CMK (cell line): ENCODE data around the gene CD180.

Experiments
- DNase-seq: peaks from one replicate; pipeline ENCODE4 v3.0.0-alpha.2; 2010; ENCODE audit warnings: low read depth

CD180 gene

GRCh38 chr5:67211926-67212325, 15.3 kb upstream of the CD180 start:
- no peak for DNase-seq

GRCh38 chr5:67209141-67209771, 12.7 kb upstream of the CD180 start:
- no peak for DNase-seq

DNA sequence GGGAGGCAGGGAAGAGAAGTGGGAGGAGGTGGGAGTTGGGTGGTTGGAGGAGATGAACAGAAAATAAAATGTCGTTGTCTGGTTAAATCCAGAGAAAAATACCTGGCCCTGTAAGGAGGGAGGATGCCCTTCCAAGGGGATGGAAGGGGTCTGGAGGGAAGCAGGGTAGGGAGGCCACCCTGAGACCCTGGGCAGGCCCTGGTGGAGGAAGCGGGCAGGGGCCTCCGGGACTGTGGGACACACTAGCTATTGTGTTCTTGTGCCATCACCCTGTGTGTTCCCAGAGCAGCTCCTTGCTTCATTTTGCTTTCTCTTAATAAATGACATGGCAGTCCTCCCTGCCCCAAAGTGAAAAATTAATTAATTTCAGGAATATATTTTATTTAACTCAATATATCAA, 11.8 kb upstream of the CD180 start:
- DNase-seq = no peak

DNA sequence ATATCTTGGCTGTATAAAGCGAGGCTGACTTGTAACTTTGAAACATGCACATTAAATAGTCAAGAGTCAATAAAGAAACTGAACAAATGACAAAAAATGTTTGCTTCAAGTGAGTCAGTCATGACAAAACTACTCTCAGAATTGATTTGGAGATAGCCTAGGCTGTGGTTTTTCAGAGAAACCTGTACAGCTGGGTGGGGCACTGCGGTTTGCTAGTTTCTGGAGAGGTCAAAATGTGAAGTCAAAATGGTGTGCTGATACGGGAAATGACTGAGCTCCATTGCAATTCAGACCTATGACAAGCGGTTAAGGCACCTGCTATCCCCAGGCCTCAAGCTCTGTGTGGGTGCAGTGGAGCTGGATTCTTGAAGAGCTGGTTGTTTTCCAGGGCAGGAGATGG, 10.3 kb upstream of the CD180 start:
- no peak for DNase-seq

- DNase-seq = no peak
Observed at GRCh38 chr5:67206461-67206860, 9.9 kb upstream of the CD180 start.

GRCh38 chr5:67205981-67206380, 9.4 kb upstream of the CD180 start:
- no peak for DNase-seq

DNA sequence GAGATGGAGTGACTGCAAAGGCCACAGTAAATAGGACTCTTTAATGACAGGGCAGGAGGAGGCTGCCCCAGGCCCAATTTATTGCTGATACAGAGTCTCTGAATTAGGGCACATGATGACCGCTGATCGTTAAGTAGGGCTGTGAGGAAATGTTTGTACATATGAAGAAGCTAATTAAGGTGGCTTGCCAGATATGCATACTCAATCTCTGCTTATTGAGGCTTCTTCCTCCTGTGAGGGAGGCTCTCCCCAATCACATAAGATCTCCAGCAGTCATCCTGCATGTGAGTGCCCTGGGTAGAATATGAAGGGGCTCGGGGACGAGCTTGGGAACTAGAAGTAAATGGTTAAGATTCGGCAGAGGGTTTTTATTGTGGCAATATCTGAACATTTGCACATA, 8.2 kb upstream of the CD180 start:
- no peak for DNase-seq

GRCh38 chr5:67203701-67204074, 7.1 kb upstream of the CD180 start:
- no peak for DNase-seq

- no peak for DNase-seq
Observed at GRCh38 chr5:67202828-67203227, 6.2 kb upstream of the CD180 start.

DNA sequence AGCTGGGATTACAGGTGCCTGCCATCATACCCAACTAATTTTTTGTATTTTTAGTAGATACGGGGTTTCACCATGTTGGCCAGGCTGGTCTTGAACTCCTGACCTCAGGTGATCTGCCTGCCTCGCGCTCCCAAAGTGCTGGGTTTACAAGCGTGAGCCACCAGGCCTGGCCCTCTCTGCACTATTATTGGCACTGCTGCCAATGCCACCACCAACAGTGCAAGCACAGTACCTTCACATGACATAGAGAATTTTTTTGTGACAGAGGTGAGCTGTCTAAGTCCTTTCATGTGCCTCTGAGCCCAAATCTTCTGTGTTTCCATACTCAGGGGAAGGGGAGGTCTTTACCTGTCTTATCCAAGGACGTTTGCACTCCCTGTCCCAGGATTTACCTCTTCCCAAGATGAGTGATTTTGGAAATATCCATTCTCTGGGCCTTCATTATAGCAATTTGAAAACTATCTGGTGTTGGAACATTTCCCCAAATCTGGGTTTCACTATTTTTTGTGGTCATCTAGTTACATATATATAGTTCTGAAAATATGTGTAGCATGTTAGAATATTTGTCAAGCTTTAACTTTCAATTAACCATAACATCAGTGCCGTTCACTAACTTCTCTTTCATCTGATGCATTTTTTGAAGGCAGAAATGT, 5.4 kb upstream of the CD180 start:
- DNase-seq = no peak

GRCh38 chr5:67200809-67201562, 4.4 kb upstream of the CD180 start:
- no peak for DNase-seq

GRCh38 chr5:67199859-67200258, 3.3 kb upstream of the CD180 start:
- DNase-seq = no peak

DNA sequence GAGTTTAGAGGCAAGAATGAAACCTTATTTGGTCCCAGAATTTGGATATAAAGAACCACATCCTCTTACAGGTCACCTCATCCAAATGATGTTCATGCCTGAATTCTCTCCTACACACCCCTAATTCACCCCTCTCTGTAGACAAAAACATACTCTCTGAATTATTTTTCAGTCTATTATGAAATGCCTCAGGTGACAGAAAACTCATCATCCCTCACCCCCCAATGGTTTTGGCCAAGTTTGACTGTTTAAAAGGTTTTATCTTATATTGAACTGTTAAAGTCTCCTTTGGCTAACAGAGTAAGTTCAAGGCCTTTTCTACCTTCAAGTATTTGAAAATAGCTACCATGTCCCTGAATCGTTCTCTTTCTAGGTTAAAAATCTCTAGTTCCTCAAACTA, 2.3 kb upstream of the CD180 start:
- no peak for DNase-seq

- no peak for DNase-seq
Observed at GRCh38 chr5:67197536-67197935, 937 bp upstream of the CD180 start.

DNA sequence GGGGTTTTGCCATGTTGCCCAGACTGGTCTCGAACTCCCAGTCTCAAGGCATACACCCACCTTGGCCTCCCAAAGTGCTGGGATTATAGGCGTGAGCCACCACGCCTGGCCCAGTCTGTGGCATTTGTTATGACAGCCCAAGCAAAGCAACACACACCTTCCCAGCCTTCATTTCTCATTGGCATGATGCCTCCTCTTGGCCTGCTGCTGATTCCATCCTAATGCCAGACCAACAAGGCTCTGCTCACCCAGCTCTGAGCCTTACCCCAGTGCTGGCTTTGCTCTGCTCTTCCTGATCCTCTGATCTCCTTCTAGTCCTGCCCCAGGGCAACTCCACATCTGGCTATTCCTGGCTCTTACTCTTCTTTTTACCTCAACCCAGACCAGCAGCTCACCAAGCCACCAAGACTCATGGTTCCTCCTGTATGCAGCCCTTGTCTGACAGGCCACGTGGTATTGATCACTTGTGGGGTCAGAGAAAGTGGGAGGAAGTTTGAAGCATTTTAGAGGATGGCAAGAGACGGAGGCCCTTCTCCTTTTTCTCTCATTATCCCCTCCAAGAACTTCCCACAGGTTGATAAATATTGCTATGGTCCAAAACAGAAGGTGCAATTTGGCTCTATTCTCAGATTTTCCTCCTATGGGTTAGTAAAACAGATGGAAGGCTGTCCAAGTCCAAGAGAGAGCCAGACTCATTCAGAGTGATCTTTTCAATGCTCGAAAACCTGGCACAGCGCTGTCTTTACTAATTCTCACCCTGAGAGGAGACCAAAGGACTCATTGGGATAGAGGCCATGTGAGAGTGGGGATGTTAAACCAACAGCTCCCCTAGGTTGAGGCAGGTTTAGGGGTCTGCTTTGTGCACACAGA, 958 bp downstream of the CD180 start:
- DNase-seq = no peak

DNA sequence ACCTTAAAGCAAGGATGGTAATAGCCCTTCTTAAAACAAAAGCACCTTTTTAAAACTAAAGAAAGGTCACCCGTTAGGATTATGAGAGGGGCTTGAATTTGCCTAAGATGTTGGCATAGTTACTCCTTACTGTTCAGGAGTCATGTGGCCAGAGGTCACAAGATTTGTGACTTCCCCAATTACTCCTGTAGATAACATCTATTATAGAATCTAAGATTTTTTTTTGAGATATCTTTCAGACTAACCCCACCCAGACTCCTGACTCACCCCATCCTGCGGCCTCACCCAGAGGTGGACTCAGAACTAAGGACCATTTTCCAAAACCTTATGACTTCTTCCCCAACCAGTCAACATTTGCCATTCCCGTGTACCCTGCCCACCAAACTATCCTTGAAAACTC, 2.4 kb downstream of the CD180 start:
- no peak for DNase-seq

DNA sequence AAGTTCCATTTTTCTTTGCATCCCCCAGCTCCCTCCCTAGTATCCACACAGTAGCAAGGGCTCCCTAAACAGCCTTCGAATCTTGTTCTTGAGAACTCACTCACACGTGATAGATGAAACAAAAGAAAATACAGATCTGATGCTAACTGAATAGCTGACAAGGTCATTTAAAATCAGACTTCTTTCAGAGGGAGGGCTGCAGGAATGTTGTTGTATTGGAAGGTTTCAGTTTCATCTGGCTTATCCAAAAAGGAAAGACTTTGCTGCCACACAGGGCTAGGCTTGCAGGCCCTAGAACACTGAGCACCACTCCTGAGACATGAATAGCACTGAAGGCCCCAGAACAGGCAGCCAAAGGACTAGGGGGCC, 3.2 kb downstream of the CD180 start:
- no peak for DNase-seq

GRCh38 chr5:67192719-67193438, 3.7 kb downstream of the CD180 start:
- DNase-seq = no peak

DNA sequence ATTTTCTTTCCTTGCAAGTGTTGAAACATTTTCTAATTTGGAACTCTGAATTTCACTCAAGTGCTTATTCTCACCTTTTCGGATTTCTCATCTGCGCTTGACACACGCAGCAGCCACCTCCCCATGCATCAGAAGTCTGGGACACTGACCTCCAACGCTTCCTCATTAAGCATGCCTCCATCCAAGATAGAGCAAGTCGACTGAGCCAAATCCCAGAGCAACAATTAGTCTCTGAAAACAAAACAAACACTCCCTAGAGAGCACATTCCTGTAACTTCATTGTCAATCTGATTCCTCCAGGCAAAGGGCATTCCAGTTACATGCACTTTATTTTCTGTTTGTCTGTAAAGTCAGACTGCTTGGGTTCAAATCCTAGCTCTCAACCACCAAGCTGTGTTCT, 5.7 kb downstream of the CD180 start:
- DNase-seq = no peak

- no peak for DNase-seq
Observed at GRCh38 chr5:67190410-67190809, 6.2 kb downstream of the CD180 start.

DNA sequence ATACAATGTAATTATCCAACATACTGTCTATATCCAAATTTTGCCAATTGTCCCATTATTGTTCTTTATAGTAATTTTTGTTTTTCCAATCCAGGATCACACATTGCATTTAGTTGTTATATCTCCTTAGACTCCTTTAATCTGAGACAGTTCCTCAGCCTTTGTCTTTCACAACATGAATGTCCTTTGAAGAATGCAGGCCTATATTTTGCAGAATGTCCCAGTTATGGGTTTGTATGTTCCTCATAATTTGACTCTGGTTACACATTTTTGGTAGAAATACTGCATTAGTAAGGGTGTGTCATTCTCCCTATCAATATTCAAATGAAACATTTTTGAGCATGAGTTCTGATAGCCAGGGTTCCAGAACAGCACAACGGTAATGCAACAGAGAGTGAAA, 6.7 kb downstream of the CD180 start:
- no peak for DNase-seq

DNA sequence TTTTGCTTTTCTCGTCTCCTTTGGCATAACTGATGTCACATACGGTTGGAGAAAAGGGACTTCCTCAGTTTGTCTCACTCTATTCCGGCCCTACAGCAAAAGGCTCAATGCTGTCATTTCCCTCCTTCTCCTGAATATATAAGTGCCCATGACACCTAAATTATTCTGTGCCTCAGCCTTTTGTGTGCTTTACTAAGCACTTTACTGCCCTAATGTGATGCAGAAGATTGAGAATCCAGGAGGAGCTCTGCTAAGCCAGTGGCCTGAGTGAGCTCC, 7.6 kb downstream of the CD180 start:
- no peak for DNase-seq
